ENCODE measurements around the gene PDE6D.

PDE6D gene

DNA sequence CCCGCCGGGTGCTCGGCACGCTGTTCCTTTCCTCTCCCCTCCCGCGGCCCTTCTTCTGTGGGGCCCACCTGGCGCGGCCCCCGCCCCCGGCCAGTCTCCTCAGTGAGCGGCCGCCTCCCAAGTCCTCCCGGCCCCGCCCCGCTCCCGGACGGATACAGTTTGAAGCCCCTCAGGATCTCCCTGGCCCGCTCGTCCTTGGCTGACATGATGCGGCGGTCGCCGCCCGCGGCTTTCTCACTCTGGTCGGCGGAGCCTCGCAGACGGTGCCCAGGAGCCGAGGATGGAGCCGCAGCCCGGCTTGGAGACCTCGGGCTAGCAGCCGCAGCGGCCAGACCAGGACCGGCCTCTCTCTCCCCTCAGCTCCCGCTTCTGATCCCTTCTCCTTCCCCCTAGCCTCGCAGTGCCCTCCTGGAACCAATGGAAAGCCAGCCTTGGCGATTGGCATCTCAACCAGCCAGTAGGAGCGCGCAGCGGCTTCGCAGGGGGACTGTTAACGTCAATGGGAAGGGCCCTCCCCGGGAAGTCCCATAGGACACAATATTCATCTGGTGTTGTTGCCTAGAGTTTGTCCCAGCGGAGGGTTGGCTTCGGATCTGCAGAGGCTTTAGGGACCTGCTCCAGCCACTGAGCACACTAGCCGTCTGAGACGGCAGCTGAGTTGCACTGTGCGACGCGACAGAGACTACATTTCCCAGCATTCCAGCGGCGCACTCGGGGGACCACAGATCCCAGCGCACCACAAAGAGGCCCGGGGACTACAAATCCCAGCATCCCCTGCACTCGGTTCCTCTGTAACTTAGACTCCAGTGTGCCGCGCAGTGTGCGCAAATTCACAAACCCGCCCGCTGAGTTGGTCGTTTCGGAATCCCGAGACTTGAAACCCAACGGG is at the start of gene PDE6D:
TSS of gene PDE6D (minus strand) at position 374 of the 889 bp plus-strand sequence. CDS start at position 206, 168 bp downstream.
- DNase-seq (ENCODE audit: low read depth, low spot score) = peak; percentile 97

DNA sequence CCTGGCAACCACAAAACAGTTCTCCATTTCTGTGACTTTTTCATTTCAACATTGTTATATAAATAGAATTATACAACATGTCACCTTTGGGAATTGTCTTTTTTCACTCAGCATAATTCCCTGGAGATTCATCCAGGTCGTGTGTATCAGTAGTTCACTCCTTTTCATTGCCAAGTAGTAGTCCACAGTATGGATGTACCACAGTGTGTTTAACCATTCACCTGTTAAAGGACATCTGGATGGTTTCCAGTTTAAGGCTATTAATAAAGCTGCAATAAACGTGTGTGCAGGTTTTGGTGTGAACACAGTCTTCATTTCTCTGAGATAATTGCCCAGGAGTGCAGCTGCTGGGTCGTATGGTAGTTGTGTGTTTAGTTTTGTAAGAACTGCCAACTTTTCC is 40.8 kb upstream of the PDE6D start:
- no peak for DNase-seq (ENCODE audit: low read depth, low spot score)

DNA sequence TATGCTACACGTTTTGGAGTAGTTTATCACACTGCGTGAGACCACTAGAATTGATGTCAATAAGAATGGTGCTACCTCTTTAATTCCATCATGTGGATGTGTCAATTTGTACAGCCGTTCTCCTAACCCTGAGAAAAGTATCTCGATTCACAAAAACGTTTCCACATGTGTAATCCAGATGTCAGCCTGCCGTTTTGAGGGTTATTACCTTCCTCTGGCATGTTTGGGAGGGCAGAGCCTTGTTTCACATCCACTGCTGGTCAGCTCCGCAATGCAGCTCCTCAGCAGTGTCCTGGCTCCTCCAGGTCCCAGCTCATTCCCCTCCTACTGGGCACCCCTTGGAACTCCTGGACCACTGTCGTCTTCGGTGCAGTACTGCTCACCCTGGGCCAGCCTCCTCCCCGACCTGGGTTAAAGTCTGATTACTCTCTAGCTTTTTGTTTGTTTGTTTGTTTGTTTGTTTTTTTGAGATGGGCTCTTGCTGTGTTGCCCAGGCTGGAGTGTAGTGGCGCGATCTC is 39.8 kb upstream of the PDE6D start:
- no peak for DNase-seq (ENCODE audit: low read depth, low spot score)

- no peak for DNase-seq (ENCODE audit: low read depth, low spot score)
Measured at GRCh38 chr2:231819447-231820042, 38.5 kb upstream of the PDE6D start.

DNA sequence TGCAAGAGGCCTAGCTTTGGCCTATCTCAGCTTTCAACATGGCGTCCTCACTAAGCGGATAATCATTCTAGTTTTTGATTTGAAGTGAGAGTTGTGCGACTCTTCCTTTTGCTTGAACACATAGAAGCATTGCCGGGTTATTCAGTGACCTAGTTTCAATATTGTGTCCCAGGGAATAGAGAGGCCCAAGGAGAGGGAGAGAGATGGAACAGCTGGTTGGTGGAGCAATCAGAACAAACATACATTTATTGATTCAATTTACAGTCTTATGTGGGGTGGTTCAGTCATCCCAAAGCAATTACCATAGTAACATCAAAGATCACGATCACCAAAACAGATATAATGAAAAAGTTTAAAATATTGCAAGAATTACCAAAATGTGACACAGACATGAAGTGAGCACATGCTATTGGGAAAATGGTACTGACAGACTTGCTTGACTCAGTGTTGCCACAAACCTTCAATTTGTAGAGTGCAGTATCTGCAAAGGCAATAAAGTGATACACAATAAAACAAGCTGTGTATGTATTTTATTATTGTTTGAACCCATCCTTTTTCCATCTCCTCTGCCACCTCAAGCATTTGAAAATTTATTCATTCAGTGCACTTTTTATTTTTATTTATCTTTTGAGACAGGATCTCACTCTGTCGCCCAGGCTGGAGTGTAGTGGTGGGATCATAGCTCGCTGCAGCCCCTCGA is 35.4 kb upstream of the PDE6D start:
- no peak for DNase-seq (ENCODE audit: low read depth, low spot score)

DNA sequence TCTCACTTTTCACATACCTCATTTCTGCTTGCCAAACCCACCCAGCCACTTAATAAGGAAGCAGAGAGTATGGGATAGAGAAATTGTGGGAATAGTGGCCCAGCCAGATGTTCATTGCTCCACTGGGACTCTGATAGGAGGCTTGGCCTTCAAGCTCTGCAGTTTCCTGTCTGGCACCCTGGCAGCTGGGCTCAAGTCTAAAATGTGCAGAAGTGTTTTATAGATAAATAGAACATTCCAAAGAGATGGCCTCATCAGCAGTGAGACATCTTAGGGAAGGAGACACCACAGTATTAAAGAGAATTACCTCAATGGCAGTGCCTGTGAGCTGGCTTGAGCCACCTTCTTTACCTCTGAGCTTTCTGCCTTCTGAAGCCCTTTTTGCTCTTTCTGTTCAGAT is 29.8 kb upstream of the PDE6D start:
- no peak for DNase-seq (ENCODE audit: low read depth, low spot score)

DNA sequence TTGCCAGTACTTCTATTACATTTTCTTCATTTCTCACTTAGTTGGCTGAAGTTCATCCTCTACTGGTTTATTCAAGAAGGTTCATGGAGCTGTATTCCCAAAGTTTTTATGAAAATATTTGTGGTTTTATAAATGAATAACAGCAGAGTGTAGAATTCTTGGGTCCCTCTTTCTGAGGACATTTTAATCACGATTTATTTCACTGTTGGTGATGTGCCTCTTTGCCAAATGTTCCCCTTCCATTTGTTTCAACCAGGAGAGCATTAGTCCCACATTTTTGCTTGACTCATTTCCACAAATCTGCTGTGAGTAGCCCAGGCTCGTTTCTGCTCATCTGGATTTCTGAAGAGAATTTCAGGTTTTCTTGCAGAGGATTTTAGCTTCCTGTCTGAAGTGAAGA is 25.9 kb upstream of the PDE6D start:
- DNase-seq (ENCODE audit: low read depth, low spot score) = no peak

DNA sequence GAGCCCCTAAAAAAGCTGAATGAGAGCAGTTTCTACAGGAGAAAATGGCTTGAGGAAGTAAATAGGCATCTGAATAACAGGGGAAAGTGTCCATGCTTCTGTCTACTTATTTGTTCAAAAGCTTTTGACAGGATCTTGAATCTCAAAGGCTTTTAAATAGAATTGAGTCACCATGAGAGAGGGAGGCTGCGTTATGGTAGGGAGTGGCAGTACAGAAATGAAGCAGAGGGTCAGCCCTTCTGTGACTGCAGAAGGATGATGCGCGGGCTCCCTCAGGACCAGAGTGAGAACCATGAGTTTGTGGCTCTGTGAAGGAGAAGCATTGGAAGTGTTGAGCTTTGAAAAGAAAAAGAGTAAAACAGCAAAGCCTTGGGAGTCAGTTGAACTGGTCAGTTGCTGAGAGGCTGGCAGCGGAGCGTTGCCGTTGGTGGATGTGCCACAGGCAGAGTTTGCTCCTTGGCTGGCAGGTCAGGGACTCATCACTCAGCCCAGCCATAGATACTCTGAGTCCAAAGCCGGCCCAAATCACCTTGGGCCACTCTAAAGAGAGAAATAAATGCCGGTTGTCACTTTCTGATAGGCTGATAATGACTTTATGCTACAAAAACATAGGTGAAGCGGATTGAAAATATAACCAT is 22.5 kb upstream of the PDE6D start:
- DNase-seq (ENCODE audit: low read depth, low spot score) = no peak

- no peak for DNase-seq (ENCODE audit: low read depth, low spot score)
Measured at GRCh38 chr2:231800493-231801091, 19.5 kb upstream of the PDE6D start.

DNA sequence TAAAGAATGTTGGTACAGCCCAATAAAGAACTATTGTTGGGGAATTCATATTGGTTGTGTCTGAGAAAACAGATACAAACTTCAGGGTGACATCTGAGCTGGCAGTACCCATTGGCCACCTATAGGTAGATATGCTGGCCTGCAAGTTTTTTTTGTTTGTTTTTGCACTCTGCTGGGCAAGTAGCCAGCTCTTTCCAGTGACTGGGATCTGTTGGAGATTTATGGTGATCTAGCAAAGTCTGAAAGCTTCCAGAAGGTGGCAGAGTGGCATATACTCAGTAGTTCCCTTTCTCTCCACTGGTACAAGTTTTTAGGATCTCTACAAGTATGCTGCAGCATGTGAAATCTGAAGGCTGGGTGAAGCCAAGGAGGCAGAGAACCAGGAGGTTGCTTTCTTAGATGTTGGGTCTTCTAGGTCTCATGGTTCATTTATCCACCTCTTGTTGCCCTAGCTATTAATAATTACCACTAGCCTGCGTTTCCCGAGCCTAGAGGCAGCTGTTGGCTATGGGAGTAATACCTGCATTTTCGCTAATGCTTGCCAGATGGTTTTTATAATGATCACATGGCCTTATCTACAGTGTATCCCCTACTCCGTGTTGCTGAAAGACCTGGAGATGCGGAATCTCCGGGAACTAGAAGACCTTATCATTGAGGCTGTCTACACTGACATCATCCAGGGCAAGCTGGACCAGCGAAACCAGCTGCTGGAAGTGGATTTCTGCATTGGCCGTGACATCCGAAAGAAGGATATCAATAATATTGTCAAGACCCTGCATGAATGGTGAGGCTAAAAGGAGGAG is 14.6 kb upstream of the PDE6D start:
- DNase-seq (ENCODE audit: low read depth, low spot score) = peak; percentile 25

GRCh38 chr2:231794383-231794782 is 13.3 kb upstream of the PDE6D start:
- DNase-seq (ENCODE audit: low read depth, low spot score) = no peak

- no peak for DNase-seq (ENCODE audit: low read depth, low spot score)
Measured at GRCh38 chr2:231791107-231791506, 10.0 kb upstream of the PDE6D start.

GRCh38 chr2:231786917-231787292 is 5.8 kb upstream of the PDE6D start:
- DNase-seq (ENCODE audit: low read depth, low spot score) = no peak

GRCh38 chr2:231786177-231786916 is 5.3 kb upstream of the PDE6D start, which contains the start of gene COPS7B:
COPS7B (plus strand) TSS chr2:231786445; CDS start chr2:231788571, 2,126 bp downstream.
- peak; percentile 18 for DNase-seq (ENCODE audit: low read depth, low spot score)

DNA sequence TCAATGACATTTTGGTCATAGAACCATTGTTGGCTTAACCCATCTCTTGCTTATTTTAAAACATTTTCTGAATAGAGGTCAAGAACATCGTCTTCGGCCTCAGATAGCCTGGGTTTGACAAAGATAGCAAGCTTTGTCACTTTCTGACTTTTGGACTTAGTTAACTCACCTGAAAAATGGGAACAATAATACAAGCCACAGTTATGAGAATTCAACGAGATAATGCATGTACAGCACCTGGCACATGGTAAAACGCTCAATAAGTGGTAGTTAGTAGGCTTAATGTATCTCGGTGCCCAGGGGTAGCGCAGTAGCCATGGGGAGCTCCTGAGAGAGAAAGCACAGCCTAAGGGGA is 4.7 kb upstream of the PDE6D start:
- DNase-seq (ENCODE audit: low read depth, low spot score) = no peak

GRCh38 chr2:231785413-231785812 is 4.3 kb upstream of the PDE6D start:
- no peak for DNase-seq (ENCODE audit: low read depth, low spot score)

DNA sequence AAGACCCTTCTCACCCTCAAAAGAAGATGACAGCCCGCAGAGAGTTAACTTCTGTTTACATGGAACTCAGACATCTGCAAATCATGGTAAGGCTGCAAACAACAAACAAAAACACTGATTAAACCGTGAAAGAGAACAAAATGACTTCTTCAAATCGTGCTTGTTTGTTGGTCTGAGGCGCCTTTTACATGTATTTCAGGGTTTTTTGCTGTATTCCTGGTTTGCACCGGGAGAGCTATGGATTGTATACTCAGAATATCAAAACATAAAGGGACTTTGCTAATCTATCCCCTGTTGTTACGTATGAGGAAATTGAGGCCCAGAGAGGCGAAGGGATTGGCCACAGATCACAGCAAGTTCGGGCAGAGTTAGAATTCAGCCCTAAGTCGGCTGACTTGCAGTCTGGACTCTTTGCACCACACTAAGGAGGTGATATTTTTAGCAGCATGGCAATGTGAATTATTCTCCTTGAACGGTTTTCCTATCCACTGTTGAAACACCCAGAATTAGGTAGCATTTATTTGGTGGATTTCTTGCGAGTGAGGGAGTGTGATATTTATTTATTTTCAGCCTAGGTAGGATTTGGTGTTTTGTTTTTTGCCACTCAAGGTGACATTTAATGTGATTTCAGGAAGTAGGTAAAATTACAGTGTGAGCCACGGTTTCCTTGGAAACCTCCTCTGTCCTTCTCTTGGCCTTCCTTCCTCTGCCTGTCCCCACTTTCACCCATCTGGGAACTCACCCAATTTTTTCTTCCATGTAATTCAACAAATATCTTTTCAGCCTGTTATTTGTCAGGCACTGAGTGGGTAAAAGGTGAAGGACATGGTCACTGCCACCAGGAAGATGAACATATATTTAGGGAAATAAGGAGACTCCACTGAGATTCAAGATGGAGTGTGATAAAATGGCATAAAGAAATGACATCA is 980 bp upstream of the PDE6D start:
- no peak for DNase-seq (ENCODE audit: low read depth, low spot score)

GRCh38 chr2:231780123-231780908 is 766 bp downstream of the PDE6D start:
- DNase-seq (ENCODE audit: low read depth, low spot score) = no peak
